CD4-positive, CD25-positive, alpha-beta regulatory T cell (primary cell): Measurements from ENCODE around the gene SLC25A18. TPM values are rescaled to one million over a fixed set of nuclear protein-coding genes. Genes with fewer than 3 reads are reported as not detected.
A peak's percentile ranks its signal among the peaks of the same experiment; 100 is the strongest.
"Not testable (repeated sequence)": the region's sequence is repeated elsewhere in the genome, so short reads cannot be mapped to it uniquely, and the experiment has no call there.

Experiments used
- ATAC-seq, 2 donors: fragments of 150-1000 bp; cut with Tn5 transposase; one replicate each; pipeline ENCODE4 v1.10.0; 2021; ENCODE audit warnings: low read depth in 2 of 2, moderate number of reproducible peaks in 2 of 2, moderate library complexity in 1 of 2
- DNase-seq, 3 donors: peaks; one replicate each; pipeline versions ENCODE4 v3.0.0 to v3.0.0-alpha.2; 2012 to 2022; ENCODE audit warnings: mixed read lengths in 1 of 3
- H3K27ac ChIP-seq: one replicate; pipeline ENCODE4 v1.7.0; 2013; ENCODE audit warnings: mild to moderate bottlenecking, low read length; ENCODE audit not compliant: insufficient read depth, poor library complexity, severe bottlenecking
- H3K27me3 ChIP-seq: one replicate; pipeline ENCODE4 v1.7.0; 2013; ENCODE audit warnings: low read length; ENCODE audit not compliant: control insufficient read depth, insufficient read depth
- H3K36me3 ChIP-seq: one replicate; pipeline ENCODE4 v1.7.0; 2013; ENCODE audit warnings: mild to moderate bottlenecking, low read length, moderate library complexity; ENCODE audit not compliant: control insufficient read depth, insufficient read depth
- H3K4me1 ChIP-seq: 2 replicates; pipeline ENCODE4 v1.7.0; 2013; ENCODE audit warnings: mild to moderate bottlenecking, low read length; ENCODE audit not compliant: insufficient read depth, control insufficient read depth, poor library complexity, severe bottlenecking
- H3K4me3 ChIP-seq: one replicate; pipeline ENCODE4 v1.7.0; 2013; ENCODE audit warnings: low read depth, mild to moderate bottlenecking, low read length, moderate library complexity
- H3K9me3 ChIP-seq, 2 experiments: 1 replicate in 1 of 2; 2 replicates in 1 of 2; pipeline ENCODE4 v1.7.0; 2013; ENCODE audit warnings: low read length in 2 of 2, mild to moderate bottlenecking in 1 of 2, moderate library complexity in 1 of 2; ENCODE audit not compliant: control insufficient read depth in 2 of 2
- H3K27ac Mint-ChIP-seq, 3 donors: one replicate each; pipeline ENCODE4 v1.8.0; 2020 to 2022; ENCODE audit warnings: mild to moderate bottlenecking in 3 of 3, mixed read lengths in 3 of 3, moderate library complexity in 2 of 3
- H3K27me3 Mint-ChIP-seq: one replicate; pipeline ENCODE4 v1.8.0; 2022; ENCODE audit warnings: mild to moderate bottlenecking, mixed read lengths
- H3K36me3 Mint-ChIP-seq: one replicate; pipeline ENCODE4 v1.8.0; 2020; ENCODE audit warnings: mixed read lengths
- H3K4me1 Mint-ChIP-seq, 4 donors: one replicate each; pipeline ENCODE4 v1.8.0; 2020 to 2022; ENCODE audit warnings: mixed read lengths in 4 of 4, mild to moderate bottlenecking in 1 of 4
- H3K4me3 Mint-ChIP-seq, 4 donors: one replicate each; pipeline ENCODE4 v1.8.0; 2020 to 2022; ENCODE audit warnings: mild to moderate bottlenecking in 4 of 4, mixed read lengths in 4 of 4, moderate library complexity in 3 of 4
- H3K9me3 Mint-ChIP-seq, 7 donors: one replicate each; pipeline ENCODE4 v1.8.0; 2020 to 2022; ENCODE audit warnings: mixed read lengths in 7 of 7, mild to moderate bottlenecking in 3 of 7, moderate library complexity in 2 of 7
- polyA plus RNA-seq, 4 donors: library from polyadenylated mRNA; unstranded; fragments of 300-500 nt; fragmentation: Illumina TruSeq; gene quantifications; one replicate each; pipeline ENCODE4 v1.2.3, GENCODE V29; 2021
- total RNA-seq: library from RNA; stranded (reverse); gene quantifications from one replicate; pipeline ENCODE4 v1.2.3, GENCODE V29; 2022

SLC25A18 gene
- total and polyA plus RNA-seq, 5 donors from 2014 or later: 0.09 TPM; not detected in 4

GRCh38 chr22:17633217-17633997 lies 70.1 kb downstream of the SLC25A18 start:
- Histone ChIP-seq H3K27me3 (no peaks in the 10 kb centered on the region), H3K27ac (no peak overlapping the region), H3K4me1 (peaks cover 13% of the 10 kb centered on the region), H3K4me3 (no peak overlapping the region), H3K9me3 (no peaks in the 10 kb centered on the region), H3K36me3 (no peaks in the 10 kb centered on the region)
- H3K4me1 Mint-ChIP-seq: peaks cover 6 to 27% (median 16%) of the 10 kb centered on the region in 4 donors
- no peak for DNase-seq
- peak overlapping the region in 1 of 4 donors; percentile 13 for H3K4me3 Mint-ChIP-seq
- H3K9me3 Mint-ChIP-seq: no peaks in the 10 kb centered on the region
- H3K27me3 Mint-ChIP-seq: no peaks in the 10 kb centered on the region
- no peaks in the 10 kb centered on the region for H3K36me3 Mint-ChIP-seq
- no peak for ATAC-seq
- no peak overlapping the region for H3K27ac Mint-ChIP-seq

DNA sequence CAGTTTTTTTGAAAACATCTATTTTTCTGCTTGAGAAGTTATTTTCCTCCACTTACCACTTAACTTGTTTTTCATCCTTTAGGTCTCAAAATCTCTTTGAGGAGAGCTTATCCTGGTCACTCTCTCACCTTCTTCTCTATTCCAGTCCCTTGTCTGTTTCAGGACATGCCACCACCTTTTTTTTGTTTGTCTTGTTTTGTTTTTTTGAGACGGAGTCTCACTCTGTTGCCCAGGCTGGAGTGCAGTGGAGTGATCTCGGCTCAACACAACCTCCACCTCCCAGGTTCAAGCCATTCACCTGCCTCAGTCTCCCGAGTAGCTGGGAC lies 70.7 kb downstream of the SLC25A18 start:
- no peaks in the 10 kb centered on the region for H3K27me3 ChIP-seq
- ATAC-seq (no peak), DNase-seq (no peak)
- H3K36me3 ChIP-seq: no peaks in the 10 kb centered on the region
- Mint-ChIP-seq H3K9me3 (no peaks in the 10 kb centered on the region), H3K4me3 (no peak overlapping the region), H3K36me3 (no peaks in the 10 kb centered on the region), H3K27me3 (no peaks in the 10 kb centered on the region), H3K27ac (no peak overlapping the region), H3K4me1 (peaks cover 6 to 24% (median 14%) of the 10 kb centered on the region in 4 donors)
- peaks cover 12% of the 10 kb centered on the region for H3K4me1 ChIP-seq
- no peak overlapping the region for H3K4me3 ChIP-seq
- no peaks in the 10 kb centered on the region for H3K9me3 ChIP-seq
- no peak overlapping the region for H3K27ac ChIP-seq

- H3K4me3 ChIP-seq: no peak overlapping the region
- H3K27ac Mint-ChIP-seq: no peak overlapping the region
- H3K27me3 ChIP-seq: no peaks in the 10 kb centered on the region
- H3K27ac ChIP-seq: no peak overlapping the region
- no peaks in the 10 kb centered on the region for H3K27me3 Mint-ChIP-seq
- DNase-seq (no peak), ATAC-seq (no peak)
- H3K4me1 ChIP-seq: peaks cover 15% of the 10 kb centered on the region
- H3K36me3 ChIP-seq: no peaks in the 10 kb centered on the region
- no peaks in the 10 kb centered on the region for H3K9me3 ChIP-seq
- H3K9me3 Mint-ChIP-seq: no peaks in the 10 kb centered on the region
- H3K4me1 Mint-ChIP-seq: peaks cover 11 to 24% (median 16%) of the 10 kb centered on the region in 4 donors
- no peaks in the 10 kb centered on the region for H3K36me3 Mint-ChIP-seq
- H3K4me3 Mint-ChIP-seq: no peak overlapping the region
These were observed 71.4 kb downstream of the SLC25A18 start for GRCh38 chr22:17634696-17635095.

DNA sequence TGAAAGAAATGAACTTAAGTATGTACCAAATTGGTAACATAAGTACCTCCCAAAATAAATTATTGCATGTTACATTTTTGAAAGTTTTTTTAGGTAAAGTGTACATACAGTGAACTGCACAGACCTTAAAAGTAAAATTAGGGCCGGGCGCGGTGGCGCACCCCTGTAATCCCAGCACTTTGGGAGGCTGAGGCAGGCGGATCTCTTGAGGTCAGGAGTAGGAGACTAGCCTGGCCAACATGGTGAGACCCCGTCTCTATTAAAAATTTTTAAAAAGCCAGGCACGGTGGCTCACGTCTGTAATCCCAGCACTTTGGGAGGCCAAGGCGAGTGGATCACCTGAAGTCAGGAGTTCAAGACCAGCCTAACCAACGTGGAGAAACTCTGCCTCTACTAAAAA lies 73.6 kb downstream of the SLC25A18 start:
- H3K36me3 ChIP-seq, H3K4me3 ChIP-seq, H3K36me3 Mint-ChIP-seq, H3K27ac ChIP-seq, DNase-seq, H3K9me3 ChIP-seq, H3K27me3 Mint-ChIP-seq, H3K27me3 ChIP-seq, ATAC-seq, H3K9me3 Mint-ChIP-seq: not testable (repeated sequence)
- peaks cover 23% of the 10 kb centered on the region for H3K4me1 ChIP-seq
- Mint-ChIP-seq H3K27ac (peak overlapping the region in 1 of 3 donors; percentile 12), H3K4me1 (peaks cover 11 to 35% (median 24%) of the 10 kb centered on the region in 4 donors), H3K4me3 (peak overlapping the region in 1 of 4 donors; percentile 41)

DNA sequence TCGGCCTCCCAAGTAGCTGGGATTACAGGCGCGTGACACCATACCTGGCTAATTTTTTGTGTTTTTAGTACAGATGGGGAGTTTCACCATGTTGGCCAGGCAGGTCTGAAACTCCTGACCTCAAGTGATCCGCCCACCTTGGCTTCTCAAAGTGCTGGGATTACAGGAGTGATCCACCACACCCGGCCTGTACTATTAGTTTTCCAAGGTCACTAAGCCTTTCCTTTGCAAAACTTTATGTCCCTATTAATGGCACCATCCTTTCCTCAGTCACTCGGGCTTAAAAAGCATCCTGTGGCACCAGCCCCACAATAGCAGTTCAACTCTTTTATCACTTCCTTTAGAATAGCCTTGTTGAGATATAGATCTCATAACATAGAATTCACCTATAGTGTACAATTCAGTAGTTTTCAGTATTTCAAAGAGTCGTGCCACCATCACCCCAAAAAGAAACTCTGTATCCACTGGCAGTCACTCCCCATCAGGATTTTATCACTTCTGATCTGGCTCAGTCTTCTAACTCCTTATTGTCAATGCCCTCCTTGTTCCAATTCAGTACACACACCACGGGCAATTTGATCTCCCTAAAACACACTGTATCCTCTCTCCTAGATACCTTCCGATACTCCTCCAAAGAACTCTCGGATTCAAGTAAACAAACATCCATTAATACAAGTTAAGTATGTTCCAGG lies 74.3 kb downstream of the SLC25A18 start:
- H3K27me3 ChIP-seq: no peaks in the 10 kb centered on the region
- H3K27ac Mint-ChIP-seq: peak overlapping the region; percentile 98 to 100 (median 98)
- H3K27ac ChIP-seq: peak overlapping the region; percentile 97
- peak overlapping the region; percentile 99 for H3K4me3 ChIP-seq
- peak overlapping the region; percentile 92 to 98 (median 95) for H3K4me3 Mint-ChIP-seq
- peaks cover under 1% of the 10 kb centered on the region for H3K36me3 Mint-ChIP-seq
- peaks cover 11 to 39% (median 25%) of the 10 kb centered on the region in 4 donors for H3K4me1 Mint-ChIP-seq
- H3K9me3 Mint-ChIP-seq: no peaks in the 10 kb centered on the region
- no peaks in the 10 kb centered on the region for H3K36me3 ChIP-seq
- H3K27me3 Mint-ChIP-seq: no peaks in the 10 kb centered on the region
- H3K4me1 ChIP-seq: peaks cover 23% of the 10 kb centered on the region
- ATAC-seq (no peak), DNase-seq (no peak)
- no peaks in the 10 kb centered on the region for H3K9me3 ChIP-seq

GRCh38 chr22:17638182-17638431 lies 74.8 kb downstream of the SLC25A18 start:
- DNase-seq (no peak), ATAC-seq (peak in 1 of 2 donors; percentile 1)
- Histone ChIP-seq H3K9me3 (no peaks in the 10 kb centered on the region), H3K4me1 (peaks cover 23% of the 10 kb centered on the region), H3K36me3 (no peaks in the 10 kb centered on the region), H3K4me3 (peak overlapping the region; percentile 99), H3K27ac (peak overlapping the region; percentile 97), H3K27me3 (no peaks in the 10 kb centered on the region)
- Mint-ChIP-seq H3K27me3 (no peaks in the 10 kb centered on the region), H3K36me3 (peaks cover 5% of the 10 kb centered on the region), H3K9me3 (no peaks in the 10 kb centered on the region), H3K4me1 (peaks cover 11 to 43% (median 28%) of the 10 kb centered on the region in 4 donors), H3K4me3 (peak overlapping the region; percentile 92 to 98 (median 95)), H3K27ac (peak overlapping the region; percentile 98 to 100 (median 98))

- Histone ChIP-seq H3K27me3 (no peaks in the 10 kb centered on the region), H3K9me3 (no peaks in the 10 kb centered on the region), H3K27ac (peak within 1 kb of the TSS; percentile 97), H3K4me3 (peak within 1 kb of the TSS; percentile 99), H3K36me3 (no peaks in the 10 kb centered on the region), H3K4me1 (peaks cover 23% of the 10 kb centered on the region)
- H3K4me1 Mint-ChIP-seq: peaks cover 11 to 43% (median 28%) of the 10 kb centered on the region in 4 donors
- peak within 1 kb of the TSS; percentile 92 to 98 (median 95) for H3K4me3 Mint-ChIP-seq
- H3K27ac Mint-ChIP-seq: peak within 1 kb of the TSS; percentile 98 to 100 (median 98)
- ATAC-seq (peak; percentile 96 to 97), DNase-seq (peak; percentile 84 to 94 (median 89))
- no peaks in the 10 kb centered on the region for H3K27me3 Mint-ChIP-seq
- H3K9me3 Mint-ChIP-seq: no peaks in the 10 kb centered on the region
- peaks cover 5% of the 10 kb centered on the region for H3K36me3 Mint-ChIP-seq
These were observed 75.3 kb downstream of the SLC25A18 start, which contains the start of gene BCL2L13 for GRCh38 chr22:17638432-17639246. Gene BCL2L13 (plus strand): TSS chr22:17638757. CDS start chr22:17655712, 16,955 bp downstream.
